ENCODE results near the gene GALR2. TPM values are rescaled to one million over a fixed set of nuclear protein-coding genes. Genes with fewer than 3 reads are reported as not detected.
"Not testable (repeated sequence)": the region's sequence is repeated elsewhere in the genome, so short reads cannot be mapped to it uniquely, and the experiment has no call there.

GALR2 gene
- total RNA-seq, 2 donors from 2014 or later: not detected

DNA sequence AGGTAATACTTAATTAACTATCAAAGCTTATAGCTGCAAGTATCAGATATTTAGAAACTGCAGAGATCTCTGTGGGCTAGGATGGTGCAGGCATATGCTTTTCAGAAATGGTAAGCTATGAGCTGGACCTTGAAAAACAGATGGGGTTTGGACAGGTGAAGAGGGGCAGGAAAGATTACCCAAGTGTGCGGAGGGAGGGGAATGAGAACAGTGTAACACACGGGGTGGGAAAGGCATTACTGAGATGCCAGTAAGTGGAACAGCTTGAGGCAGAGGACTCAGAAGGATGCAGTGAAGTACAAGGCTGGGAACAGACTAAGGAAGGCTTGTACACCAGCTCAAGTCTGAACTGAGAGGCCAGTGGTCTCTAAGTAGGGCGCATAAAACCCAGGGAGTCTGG is 25.3 kb upstream of the GALR2 start:
- DNase-seq (no peak), ATAC-seq (no peak)
- intact Hi-C loops (cut with DNase I, micrococcal nuclease): no loop called here

DNA sequence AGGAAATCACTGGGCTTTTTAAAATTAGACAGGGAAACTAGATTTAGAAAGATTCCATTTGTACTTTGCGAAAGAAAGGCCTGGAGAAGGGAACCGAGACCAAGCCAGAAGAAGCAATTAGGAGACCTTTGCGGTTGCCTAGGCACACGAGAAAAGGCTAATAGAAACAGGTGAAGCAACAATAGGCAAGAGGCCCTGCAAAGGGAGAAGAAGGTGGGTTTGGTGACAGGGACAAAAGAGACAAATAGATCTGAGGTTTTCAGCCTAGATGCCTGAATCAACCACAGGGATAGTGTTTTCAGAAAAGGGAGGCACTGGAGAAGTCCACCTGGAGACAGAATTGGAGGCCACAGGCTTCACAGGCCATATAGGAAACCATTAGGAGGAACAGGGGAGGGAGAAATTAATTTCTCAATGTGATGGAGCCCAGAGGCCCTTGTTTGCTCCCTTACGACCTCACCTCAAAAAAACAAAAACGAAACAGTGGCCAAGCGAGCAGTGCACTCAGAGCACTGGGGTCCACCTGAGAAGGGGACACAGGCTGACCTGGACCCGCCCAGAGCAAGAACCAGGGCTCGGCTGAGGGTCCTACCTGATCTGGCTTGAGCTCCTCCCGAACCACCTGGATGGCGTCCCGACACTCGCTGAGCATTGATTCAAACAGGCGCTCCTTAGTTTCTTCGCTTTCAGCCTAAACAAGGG is 24.6 kb upstream of the GALR2 start:
- intact Hi-C loops (cut with DNase I, micrococcal nuclease): no loop called here
- ATAC-seq: no peak
- no peak for DNase-seq

DNA sequence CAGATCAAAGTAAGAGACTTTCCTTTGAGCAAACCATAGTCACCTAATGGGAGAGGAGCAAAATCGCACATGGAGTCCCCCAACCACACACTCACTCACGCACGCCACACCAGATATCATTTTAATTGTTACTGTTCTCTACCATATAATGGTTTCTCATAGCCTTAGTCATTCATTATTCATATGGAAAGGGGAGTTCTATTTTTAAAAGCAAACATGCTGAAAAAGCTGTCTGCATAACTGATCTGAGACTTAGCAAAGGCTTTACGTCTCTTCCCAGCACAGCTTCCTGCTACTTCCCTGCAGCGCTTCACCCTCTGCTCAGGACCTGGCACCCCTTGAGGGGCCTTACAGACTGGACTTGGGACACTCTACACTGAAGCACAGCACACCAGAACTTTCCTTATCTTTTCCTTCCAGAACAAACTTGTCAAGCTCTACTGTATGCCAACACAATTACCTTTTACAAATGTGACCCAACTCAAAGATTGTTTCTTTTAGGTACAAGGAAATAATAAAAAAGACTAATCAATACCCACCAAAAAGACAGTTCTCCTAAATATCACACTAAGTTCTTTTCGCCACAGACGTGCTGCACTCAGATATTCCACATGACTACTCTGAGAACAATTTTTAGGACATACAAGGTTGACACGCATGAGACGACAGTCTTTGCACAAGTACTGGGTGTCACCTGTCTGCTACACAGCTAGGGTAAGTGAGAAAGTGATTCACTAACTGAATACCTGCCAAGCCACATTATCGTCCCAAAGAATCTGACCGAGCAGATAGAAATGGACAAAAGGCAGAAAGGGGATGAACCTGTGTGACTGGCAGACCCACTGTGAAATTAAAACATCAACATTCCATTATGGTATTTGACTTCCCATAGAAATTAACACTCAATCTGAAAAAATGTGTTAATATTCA is 23.8 kb upstream of the GALR2 start:
- ATAC-seq (peak; percentile 72), DNase-seq (no peak)
- intact Hi-C loops (cut with DNase I, micrococcal nuclease): no loop called here

DNA sequence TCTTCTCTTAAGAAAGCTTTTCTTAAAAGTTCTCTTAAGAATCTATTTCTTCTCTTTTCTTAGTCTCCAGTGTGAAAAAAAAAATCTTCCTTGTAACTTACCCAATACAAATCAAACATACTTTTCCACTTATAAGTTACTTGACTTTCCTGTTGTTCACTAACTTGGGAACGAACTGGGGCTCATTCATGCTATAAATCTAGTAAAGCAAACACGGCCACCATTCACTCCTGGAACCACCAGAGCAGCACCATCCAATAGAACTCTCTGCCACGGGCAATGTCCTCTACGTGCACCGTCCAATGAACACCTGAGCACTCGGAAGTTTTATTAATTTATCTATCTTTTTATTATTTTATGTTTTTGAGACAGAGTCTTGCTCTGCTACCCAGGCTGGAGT is 23.0 kb upstream of the GALR2 start:
- ATAC-seq: peak; percentile 77
- DNase-seq: no peak
- intact Hi-C loops (cut with DNase I, micrococcal nuclease): no loop called here

DNA sequence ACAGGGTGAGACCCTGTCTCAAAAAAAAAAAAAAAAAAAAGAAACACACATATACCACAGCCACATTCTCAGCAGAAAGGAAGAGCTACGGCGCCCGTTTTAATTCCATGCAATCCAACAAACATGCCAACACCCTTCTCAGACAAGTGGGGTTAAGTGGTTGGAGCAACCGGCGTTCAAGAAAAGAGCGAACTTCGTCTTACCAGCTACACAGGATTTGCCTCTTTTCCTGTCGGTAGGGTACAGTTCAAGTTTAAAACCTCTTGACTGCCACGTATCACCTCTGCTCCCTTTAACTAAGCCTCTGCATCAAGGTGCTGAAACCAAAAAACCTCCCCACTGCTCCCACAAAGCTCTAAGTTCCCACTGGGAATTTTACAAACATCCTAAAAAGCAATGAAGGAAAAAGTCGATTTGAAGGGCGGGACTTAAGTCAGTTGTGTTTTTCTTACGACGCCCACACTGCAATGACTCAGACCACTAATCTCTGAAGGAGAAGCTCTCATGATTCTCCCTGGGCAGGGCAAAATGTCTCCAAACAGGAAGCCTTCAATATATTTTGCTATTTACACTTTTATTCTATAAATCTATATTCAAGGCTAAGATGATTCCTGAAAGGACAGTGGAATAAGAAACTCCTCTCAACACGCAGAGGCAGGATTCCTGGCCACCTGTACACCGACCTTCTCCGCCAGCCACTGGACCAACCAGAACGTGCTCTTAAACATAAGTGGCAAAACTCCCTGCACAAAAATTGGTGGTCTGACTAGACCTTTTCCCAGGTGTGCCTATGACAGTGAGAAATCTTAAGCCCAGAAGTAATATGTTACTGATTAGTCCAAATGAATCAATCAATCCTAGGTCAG is 21.1 kb upstream of the GALR2 start:
- DNase-seq (no peak), ATAC-seq (peak; percentile 22)
- intact Hi-C loops (cut with DNase I, micrococcal nuclease): no loop called here

DNA sequence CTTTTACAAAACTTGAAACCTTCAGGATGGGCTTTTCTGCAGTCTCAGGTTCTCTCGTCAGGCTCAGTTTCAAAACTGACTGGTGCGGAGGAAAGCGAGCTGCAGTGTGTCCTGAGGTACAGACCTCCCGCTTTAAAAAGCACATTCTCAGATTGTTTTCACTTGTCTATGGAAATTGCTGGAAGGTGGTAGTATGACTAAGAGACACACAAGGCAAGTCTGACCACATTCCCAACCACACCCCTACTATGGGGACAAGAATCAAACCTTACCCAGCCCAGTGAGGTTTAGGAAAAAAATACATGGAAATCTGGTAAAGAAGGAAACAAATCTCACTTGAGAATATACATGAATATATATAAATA is 20.5 kb upstream of the GALR2 start:
- ATAC-seq (peak; percentile 32), DNase-seq (no peak)
- intact Hi-C loops (cut with DNase I, micrococcal nuclease): no loop called here

DNA sequence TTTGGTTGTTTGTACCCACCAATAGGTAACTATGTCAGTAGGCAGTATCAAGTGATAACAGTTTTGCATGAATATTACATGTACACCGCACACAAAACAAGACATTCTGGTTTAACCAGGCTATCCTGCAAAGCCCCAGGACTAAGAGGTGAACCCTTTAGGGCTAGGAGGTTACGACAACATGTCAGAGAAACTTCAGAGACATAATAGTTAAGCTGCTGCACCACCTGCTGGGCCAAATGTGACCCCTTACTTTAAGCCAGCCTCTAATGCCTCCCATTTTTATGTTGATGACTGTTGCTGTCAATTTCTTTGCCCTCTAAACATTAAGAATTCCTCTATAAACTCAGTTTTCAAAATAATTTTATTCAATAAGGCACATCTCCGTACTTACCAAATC is 17.7 kb upstream of the GALR2 start:
- intact Hi-C loops (cut with DNase I, micrococcal nuclease): no loop called here
- DNase-seq: no peak
- peak; percentile 25 for ATAC-seq

DNA sequence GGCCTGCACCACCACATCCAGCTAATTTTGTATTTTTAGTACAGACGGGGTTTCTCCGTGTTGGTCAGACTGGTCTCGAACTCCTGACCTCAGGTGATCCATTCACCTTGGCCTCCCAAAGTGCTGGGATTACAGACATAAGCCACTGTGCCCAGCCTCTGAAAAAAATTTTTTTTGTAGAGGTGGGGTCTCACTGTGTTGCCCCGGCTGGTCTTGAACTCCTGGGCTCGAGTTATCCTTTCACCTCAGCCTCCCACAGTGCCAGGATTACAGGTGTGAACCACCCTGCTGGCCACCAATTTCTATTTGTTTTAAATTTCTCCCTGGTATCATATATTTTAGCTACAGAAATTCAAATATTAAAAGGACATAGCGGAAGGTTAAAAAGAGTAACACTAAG is 16.3 kb upstream of the GALR2 start:
- intact Hi-C loops (cut with DNase I, micrococcal nuclease); DNase-seq; ATAC-seq: not testable (repeated sequence)

DNA sequence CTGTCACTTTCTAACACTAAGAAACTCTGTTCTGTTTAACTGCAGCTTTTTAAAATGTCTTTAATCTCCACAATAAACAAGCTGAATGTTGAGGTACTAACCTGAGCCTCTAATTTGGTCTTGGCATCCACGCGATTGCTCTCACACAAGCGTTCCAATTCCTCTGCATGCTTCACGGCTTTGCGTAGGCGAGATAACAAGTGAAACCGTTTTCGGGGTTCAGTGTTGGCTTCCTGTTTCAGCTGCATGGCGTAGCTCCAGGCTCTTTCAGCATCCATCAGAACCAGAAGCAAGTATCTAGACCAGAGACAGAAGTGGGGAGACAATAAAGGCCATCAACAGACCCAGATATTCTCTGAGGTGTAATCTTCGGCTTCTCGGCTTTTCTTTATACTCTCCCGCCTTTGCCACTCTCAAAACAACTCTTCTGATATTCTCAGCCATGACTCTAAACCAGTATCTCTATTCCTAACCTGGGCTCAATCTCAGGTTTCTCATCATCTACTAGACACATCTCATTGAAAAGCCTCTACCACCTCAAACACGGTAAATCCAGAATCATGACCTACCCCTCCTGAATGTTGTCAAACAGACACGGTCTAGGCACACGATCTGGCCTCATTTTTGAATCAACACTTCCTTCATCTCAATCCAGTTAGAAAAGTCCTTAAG is 10.6 kb upstream of the GALR2 start:
- intact Hi-C loops (cut with DNase I, micrococcal nuclease): no loop called here
- ATAC-seq: no peak
- DNase-seq: no peak

DNA sequence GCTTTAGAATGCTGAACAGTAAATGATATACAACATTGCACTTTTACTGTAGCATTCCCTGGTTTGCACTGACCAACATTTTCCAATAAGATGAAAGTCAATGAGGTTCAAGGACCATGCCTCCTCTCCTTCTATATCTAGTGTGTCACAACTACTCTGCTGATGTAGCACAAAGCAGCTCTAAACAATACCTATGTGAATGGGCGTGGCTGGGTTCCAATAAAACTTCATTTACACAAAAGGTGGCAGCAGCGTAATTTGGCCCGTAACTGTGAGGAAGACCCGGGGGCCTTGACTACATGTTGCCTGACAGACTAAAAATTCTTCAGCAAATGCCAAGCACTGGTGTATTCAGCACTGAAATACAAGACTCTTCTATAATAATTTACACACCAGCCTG is 8.8 kb upstream of the GALR2 start:
- DNase-seq: no peak
- intact Hi-C loops (cut with DNase I, micrococcal nuclease): no loop called here
- peak; percentile 89 for ATAC-seq

DNA sequence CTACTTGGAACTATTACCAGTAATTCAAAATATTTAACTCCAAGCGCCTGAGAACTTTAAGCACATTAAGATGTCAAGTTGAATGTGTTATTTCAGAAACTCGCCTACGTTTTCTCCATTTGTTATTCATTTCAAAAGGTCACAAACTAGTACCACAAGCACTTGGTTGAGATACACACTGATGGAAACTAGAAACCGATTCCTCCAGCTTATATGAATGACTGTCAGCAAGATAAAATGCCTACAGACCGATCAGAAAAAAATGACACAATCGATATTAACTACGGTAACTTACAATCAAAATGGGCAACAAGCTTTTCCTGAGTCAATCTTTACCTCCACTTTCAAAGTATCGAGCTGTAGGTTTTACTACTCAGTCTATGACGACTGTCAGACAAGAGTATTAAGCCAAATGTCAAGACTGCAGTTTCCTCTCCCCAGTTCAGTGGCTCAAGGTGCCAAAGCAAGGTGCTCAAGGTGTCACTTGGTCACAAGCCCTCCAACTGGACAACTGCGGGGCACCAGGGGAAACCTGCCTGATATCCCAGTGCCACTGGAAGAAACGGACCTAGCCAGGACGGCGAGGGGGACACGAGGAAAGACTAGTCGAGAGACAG is 2.9 kb upstream of the GALR2 start:
- intact Hi-C loops (cut with DNase I, micrococcal nuclease): no loop called here

DNA sequence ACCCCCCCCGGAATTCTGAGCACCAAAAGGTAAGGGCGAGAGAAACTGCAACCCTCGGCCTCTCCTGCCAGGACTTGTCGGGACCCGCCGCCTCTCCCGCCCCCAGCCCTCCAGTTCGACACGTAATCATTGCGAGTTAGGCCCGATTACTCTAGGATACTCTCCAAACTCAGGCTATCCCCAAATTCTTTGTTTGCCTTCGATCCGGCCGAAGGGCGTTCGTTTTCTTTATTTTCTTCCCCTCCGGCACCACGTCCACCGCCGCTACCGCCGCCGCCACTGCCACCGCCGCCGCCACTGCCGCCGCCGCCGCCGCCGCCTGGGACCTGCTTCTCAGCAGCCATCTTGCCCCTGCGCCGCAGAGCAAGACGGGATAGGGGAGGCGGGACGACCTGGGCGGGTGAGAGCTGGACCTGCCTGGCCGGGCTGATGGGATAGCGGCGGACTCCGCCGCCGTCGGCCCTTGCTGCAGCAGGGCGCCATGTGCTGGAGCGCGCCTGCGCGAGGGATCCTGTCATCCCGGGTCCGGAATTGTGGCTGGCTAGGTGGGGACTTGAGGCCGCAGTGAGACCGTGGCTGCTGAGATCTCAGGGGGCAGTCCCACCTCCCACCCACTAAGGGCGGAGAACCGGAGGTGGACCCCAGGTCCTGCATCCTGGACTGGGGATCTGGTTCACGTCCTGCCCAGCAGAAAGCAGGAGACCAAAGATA is 2.3 kb upstream of the GALR2 start, which contains the start of gene SRP68:
Gene SRP68 (minus strand): TSS at position 370 of the 711 bp plus-strand sequence. CDS start 26 bp downstream, at position 344.
- DNase-seq: peak; percentile 92 to 94
- peak; percentile 98 for ATAC-seq
- intact Hi-C loops (cut with DNase I, micrococcal nuclease): no loop called here

More for the DNA sequence above, 2.9 kb upstream of the GALR2 start:
- peak; percentile 13 for ATAC-seq
- no peak for DNase-seq

DNA sequence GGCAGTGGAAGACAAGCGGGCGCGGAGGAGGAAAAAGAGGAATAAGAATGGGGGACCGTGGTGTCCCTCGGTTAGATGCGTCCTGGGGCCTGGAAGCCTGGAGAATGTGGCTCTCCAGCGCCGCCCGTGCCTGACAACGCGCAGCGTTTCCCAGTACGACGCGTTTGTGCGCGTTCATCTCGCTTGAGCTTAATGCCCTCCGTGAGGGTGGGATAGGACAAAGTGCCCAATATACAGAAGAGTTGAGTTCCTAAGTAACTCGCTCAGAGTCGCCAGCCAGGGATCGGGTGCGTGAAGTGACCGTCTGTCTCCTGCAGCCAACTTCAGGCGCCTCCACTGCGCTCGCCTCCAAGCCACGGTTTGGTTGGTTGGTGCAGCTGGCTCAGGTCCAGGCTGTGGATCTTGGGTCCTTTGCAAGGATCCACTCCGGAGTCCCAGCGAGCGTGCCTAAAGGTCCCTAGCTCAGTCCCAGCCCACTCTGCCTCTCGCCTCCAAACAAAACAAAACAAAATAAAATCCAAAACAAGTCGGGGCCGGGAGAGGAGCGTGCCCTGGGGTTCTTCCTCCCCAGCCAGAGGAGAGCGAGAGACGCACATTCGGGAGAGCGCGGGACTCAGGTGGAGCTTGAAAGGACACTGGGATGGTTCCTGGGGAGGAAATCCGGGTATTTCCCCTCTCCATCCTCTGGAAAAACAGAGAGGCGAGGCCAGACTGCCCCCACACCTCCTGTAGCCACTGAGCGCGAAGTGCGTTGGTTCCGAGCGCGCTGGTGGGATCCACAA is 974 bp downstream of the GALR2 start:
- intact Hi-C loops (cut with DNase I, micrococcal nuclease): no loop called here
- DNase-seq: no peak
- no peak for ATAC-seq

DNA sequence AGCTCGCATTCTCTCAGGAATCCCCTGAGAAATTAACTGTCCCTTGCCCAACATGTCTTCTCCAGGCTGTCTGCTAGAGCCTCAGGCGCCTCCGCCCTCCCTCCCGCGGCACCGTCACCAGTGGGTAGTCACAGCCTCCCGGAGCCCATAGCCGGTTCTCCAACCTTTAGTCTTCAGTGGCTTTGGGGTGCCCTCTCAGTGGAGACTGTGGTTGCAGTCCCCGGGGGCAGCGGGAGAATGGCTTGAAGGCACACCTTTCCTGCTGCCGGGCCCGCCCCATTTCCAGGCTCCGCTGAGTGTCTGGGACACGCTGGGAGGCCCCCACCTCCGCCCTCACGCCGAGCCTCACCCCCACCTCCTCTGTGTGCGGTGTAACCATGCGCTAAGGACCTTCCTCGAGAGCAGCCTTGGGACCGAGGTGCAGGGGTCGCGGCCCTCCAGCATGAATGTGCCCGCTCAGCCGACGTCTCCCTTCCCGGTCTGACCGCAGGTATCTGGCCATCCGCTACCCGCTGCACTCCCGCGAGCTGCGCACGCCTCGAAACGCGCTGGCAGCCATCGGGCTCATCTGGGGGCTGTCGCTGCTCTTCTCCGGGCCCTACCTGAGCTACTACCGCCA is 1.7 kb downstream of the GALR2 start:
- intact Hi-C loops (cut with DNase I, micrococcal nuclease): no loop called here
- DNase-seq (no peak), ATAC-seq (no peak)

DNA sequence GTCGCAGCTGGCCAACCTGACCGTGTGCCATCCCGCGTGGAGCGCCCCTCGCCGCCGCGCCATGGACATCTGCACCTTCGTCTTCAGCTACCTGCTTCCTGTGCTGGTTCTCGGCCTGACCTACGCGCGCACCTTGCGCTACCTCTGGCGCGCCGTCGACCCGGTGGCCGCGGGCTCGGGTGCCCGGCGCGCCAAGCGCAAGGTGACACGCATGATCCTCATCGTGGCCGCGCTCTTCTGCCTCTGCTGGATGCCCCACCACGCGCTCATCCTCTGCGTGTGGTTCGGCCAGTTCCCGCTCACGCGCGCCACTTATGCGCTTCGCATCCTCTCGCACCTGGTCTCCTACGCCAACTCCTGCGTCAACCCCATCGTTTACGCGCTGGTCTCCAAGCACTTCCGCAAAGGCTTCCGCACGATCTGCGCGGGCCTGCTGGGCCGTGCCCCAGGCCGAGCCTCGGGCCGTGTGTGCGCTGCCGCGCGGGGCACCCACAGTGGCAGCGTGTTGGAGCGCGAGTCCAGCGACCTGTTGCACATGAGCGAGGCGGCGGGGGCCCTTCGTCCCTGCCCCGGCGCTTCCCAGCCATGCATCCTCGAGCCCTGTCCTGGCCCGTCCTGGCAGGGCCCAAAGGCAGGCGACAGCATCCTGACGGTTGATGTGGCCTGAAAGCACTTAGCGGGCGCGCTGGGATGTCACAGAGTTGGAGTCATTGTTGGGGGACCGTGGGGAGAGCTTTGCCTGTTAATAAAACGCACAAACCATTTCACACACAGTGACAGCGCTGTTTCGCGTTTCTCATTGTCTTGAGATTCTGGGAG is 2.4 kb downstream of the GALR2 start:
- DNase-seq (peak in 1 of 2 donors; percentile 26), ATAC-seq (no peak)
- intact Hi-C loops (cut with DNase I, micrococcal nuclease): no loop called here
